SK-N-DZ (cell line): Measurements from ENCODE around the gene PRR20C. TPM values are rescaled to one million over a fixed set of nuclear protein-coding genes. Genes with fewer than 3 reads are reported as not detected.
"Not testable (repeated sequence)": the region's sequence is repeated elsewhere in the genome, so short reads cannot be mapped to it uniquely, and the experiment has no call there.

Source experiments
- DNase-seq: peaks from one replicate; pipeline ENCODE4 v3.0.0-alpha.2; 2015; ENCODE audit warnings: low spot score
- polyA plus RNA-seq, 2 experiments: library from polyadenylated mRNA; depleted of rRNA; stranded (reverse); fragments of >200 nt; gene quantifications; 2 replicates each; pipeline ENCODE4 v1.2.3, GENCODE V29; 2014
- small RNA-seq, 2 experiments: library from RNA; depleted of rRNA; stranded (forward); fragments of <200 nt; gene quantifications; one replicate each; pipeline ENCODE3, GENCODE V24; 2014

The PRR20C gene
- polyA plus RNA-seq (2014; cell fraction: cytosol; rRNA removed): not detected in 2 replicates
- polyA plus RNA-seq (2014; cell fraction: nucleus; rRNA removed): not detected in 2 replicates

DNA sequence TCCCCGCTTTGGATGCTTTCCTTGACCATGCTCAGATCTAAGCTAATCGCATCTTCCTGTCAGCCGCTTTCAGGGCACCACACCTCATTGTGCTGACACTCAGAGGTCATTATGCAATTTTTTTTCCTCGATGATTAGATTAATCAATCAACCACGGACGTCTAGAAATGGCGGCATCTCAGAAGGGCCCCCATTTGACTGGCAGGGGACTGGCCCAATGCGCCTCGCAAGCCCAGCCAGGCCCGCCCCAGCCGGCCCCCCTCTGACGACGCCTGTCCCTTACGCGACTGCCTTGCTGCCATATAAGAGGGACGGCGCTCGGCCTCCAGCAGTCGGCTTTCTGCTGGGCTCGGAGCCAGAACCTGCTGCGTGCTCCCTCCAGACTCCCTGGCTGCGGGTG lies at the start of gene PRR20C:
Gene PRR20C, plus strand, starts transcription at position 301 of the 400 bp plus-strand sequence. CDS start 387 bp downstream, outside the sequence.
- DNase-seq: not testable (repeated sequence)

GRCh38 chr13:57114945-57115344 lies 38.9 kb upstream of the PRR20C start:
- no peak for DNase-seq

DNA sequence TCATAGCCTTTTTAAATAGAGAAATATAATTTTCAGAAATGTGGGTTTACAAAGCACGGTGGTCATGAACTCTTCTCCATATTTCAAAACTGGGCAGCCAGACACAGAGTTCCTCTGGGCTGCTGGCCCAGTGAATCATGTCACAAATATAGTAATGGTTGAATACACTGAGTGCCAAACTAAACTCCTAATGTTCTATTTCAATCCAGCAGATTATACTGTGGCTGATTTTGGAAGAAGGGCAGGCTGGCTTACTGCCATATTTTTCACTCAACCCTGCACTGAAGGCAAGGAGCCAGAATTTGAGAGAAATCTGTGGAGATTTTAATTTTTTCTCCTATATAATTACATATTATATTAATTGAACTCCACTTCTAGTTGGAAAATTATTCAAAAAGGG lies 30.2 kb upstream of the PRR20C start:
- DNase-seq: no peak

DNA sequence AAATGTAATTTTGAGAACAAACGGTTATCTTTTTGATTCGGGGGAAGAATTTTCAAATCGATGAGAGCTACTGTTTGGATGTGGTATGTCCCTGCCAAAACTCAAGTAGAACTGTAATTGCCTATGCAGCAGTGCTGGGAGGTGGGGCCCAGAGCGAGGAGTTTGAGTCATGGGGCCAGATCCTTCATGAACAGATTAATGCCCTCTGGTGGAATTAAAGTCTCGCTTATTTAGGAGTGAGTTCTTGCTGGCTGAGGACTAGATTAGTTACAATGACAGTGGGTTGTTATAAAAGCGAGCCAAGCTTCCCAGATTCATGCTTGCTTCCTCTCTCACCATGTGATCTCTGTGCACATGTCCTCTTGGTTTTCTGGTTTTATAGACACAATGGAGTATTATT lies 25.0 kb upstream of the PRR20C start:
- no peak for DNase-seq

DNA sequence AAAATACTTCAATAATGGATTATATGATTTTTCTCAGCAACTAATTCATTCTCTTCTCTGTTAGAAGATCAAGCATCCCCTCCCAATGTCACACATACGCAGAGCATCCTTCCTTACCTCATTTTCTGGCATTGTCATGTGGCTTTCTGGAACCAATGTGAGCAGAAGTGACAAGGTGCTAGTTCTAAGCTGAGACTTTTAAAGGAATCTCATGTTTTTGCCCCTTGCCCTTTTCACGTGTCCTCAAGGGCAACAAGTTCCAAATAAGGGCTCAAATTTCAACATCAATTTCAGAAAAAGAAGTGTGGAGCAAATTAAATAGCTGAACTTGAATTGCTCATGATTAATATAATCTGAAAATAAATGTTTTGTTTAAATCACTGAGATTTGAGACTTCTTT lies 17.8 kb upstream of the PRR20C start:
- no peak for DNase-seq

DNA sequence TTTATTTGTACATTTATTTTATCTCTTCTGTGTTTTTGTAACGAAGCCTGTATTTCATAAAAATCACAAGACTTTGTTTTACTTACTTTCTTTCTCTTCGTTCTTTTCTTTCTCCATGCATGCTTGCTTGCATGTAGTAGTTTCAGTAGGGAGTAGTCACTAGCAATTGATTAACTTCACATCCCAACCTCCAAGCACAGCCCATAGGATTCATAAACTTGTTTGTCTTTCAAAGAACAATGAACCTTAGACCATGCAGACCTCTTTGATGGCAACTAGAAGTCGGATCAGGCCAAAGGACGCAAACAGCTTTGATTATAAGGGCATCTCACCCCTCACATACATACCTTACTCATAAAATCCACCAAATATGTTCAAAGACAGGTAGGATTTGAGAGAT lies 16.3 kb upstream of the PRR20C start:
- no peak for DNase-seq

GRCh38 chr13:57138988-57139387 lies 14.9 kb upstream of the PRR20C start:
- no peak for DNase-seq

GRCh38 chr13:57139781-57140180 lies 14.1 kb upstream of the PRR20C start:
- DNase-seq: not testable (repeated sequence)

GRCh38 chr13:57140235-57140968 lies 13.5 kb upstream of the PRR20C start, which contains the start of gene PRR20A:
Gene PRR20A (plus strand): TSS chr13:57140918. CDS start chr13:57141305, 387 bp downstream.
- DNase-seq: not testable (repeated sequence)

GRCh38 chr13:57147188-57147587 lies 6.7 kb upstream of the PRR20C start, which contains the start of gene PRR20B:
Gene PRR20B (plus strand): TSS chr13:57147488. CDS start chr13:57147875, 387 bp downstream.
- DNase-seq: not testable (repeated sequence)

DNA sequence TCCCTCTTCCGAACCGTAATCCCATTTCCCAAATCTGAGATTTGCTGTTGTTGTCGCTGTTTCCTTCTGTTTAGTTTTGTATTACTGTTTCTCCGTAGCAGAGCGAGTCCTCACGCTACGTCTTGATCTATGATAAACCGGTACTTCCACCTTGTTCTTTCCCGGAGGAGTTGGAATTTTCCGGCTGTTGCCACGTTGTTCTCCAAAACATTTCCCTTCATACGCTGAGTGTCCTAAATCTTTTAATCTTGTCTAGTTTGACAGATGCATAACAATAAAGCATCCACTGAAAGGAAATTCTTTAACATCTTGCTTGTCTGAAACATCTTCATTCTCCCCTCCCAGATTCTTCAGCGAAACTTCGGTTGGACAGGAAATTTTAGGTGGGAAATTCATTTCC lies 5.8 kb upstream of the PRR20C start:
- not testable (repeated sequence) for DNase-seq

GRCh38 chr13:57160332-57160731 lies 6.5 kb downstream of the PRR20C start, which contains the start of gene PRR20D:
Gene PRR20D (plus strand): TSS chr13:57160632. CDS start chr13:57161019, 387 bp downstream.
- not testable (repeated sequence) for DNase-seq

DNA sequence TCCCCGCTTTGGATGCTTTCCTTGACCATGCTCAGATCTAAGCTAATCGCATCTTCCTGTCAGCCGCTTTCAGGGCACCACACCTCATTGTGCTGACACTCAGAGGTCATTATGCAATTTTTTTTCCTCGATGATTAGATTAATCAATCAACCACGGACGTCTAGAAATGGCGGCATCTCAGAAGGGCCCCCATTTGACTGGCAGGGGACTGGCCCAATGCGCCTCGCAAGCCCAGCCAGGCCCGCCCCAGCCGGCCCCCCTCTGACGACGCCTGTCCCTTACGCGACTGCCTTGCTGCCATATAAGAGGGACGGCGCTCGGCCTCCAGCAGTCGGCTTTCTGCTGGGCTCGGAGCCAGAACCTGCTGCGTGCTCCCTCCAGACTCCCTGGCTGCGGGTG lies 13.0 kb downstream of the PRR20C start, which contains the start of gene PRR20E:
Gene PRR20E, plus strand, starts transcription at position 301 of the 400 bp plus-strand sequence. CDS start 387 bp downstream, outside the sequence.
- not testable (repeated sequence) for DNase-seq

- DNase-seq: no peak
Observed at GRCh38 chr13:57191667-57192066, 37.8 kb downstream of the PRR20C start.

Small RNA genes within 50 kb of the gene (small RNA-seq; reads per million reads assigned to genes)
- gene PRR20FP: 0 reads per million in 2 experiments
